Loucy (cell line): Measurements from ENCODE around the gene C1QBP.

Experiments
- EZH2phosphoT487 ChIP-seq: fragments of 200-600 bp; IDR thresholded peaks from 2 replicates; pipeline ENCODE4 v1.6.1; 2018; ENCODE audit warnings: antibody characterized with exemption, mild to moderate bottlenecking, moderate library complexity, borderline replicate concordance
- TF ChIP-seq, protein P1 (sequence below): fragments of 200-600 bp; sonication (generic); conservative IDR thresholded peaks from 2 replicates; pipeline ENCODE4 v1.5.1; 2014; ENCODE audit warnings: mild to moderate bottlenecking, antibody characterized with exemption, low read length

DNA sequence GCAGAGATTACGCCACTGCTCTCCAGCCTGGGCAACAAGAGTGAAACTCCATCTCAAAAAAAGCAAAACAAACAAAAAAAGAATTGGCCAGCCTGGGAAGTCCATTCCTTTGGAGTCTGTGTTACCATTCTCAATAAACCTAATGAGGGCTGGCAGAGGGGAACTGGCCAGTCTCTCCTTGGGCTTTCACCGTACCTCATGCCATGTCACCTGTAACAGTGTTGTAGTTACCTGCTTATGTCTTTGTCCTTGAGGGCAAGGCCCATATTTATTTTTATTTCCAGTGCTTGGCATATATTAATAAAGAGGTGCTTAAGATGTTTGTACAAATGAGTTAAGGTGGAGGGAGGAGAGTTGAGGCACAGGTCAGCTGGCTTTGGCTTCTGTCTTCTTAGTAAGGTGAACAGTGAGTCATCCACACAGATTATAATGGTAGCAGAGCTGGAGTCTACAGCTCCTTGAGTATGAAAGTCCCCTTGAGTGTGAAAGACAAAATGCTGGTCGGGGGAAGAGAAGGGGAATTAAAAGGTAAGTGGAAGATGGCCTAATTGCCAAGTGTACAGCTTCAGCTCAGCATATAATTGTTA is 8.4 kb downstream of the C1QBP start:
- TF ChIP-seq, protein P1, sequence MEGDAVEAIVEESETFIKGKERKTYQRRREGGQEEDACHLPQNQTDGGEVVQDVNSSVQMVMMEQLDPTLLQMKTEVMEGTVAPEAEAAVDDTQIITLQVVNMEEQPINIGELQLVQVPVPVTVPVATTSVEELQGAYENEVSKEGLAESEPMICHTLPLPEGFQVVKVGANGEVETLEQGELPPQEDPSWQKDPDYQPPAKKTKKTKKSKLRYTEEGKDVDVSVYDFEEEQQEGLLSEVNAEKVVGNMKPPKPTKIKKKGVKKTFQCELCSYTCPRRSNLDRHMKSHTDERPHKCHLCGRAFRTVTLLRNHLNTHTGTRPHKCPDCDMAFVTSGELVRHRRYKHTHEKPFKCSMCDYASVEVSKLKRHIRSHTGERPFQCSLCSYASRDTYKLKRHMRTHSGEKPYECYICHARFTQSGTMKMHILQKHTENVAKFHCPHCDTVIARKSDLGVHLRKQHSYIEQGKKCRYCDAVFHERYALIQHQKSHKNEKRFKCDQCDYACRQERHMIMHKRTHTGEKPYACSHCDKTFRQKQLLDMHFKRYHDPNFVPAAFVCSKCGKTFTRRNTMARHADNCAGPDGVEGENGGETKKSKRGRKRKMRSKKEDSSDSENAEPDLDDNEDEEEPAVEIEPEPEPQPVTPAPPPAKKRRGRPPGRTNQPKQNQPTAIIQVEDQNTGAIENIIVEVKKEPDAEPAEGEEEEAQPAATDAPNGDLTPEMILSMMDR, result no peak
- no peak for TF ChIP-seq EZH2phosphoT487
